HuH-7 (cell line): ENCODE data around the gene LCOR.

Experiments
- DNase-seq: peaks from one replicate; pipeline ENCODE4 v3.0.0; 2011; ENCODE audit warnings: low spot score

The LCOR gene

GRCh38 chr10:96890172-96890513 lies 58.0 kb downstream of the LCOR start:
- no peak for DNase-seq

GRCh38 chr10:96890580-96890979 lies 58.5 kb downstream of the LCOR start:
- no peak for DNase-seq

GRCh38 chr10:96891840-96892239 lies 59.7 kb downstream of the LCOR start:
- DNase-seq = no peak

GRCh38 chr10:96895662-96896424 lies 63.7 kb downstream of the LCOR start:
- DNase-seq = no peak

- DNase-seq = no peak
These were observed 64.9 kb downstream of the LCOR start for GRCh38 chr10:96896884-96897589.

GRCh38 chr10:96902117-96902516 lies 70.0 kb downstream of the LCOR start:
- no peak for DNase-seq

GRCh38 chr10:96902731-96903358 lies 70.7 kb downstream of the LCOR start:
- DNase-seq = no peak

GRCh38 chr10:96904648-96905047 lies 72.5 kb downstream of the LCOR start:
- no peak for DNase-seq

- peak; percentile 23 for DNase-seq
These were observed 74.8 kb downstream of the LCOR start for GRCh38 chr10:96906864-96907263.

- DNase-seq = peak; percentile 42
These were observed 78.6 kb downstream of the LCOR start for GRCh38 chr10:96910488-96911395.

- DNase-seq = no peak
These were observed 80.3 kb downstream of the LCOR start for GRCh38 chr10:96912405-96912804.

- DNase-seq = no peak
These were observed 81.8 kb downstream of the LCOR start for GRCh38 chr10:96913906-96914305.

- no peak for DNase-seq
These were observed 85.5 kb downstream of the LCOR start for GRCh38 chr10:96917628-96918027.

GRCh38 chr10:96918214-96919002 lies 86.3 kb downstream of the LCOR start:
- no peak for DNase-seq

- no peak for DNase-seq
These were observed 87.8 kb downstream of the LCOR start for GRCh38 chr10:96919785-96920430.

GRCh38 chr10:96921655-96922054 lies 89.6 kb downstream of the LCOR start:
- no peak for DNase-seq

GRCh38 chr10:96922978-96923948 lies 91.2 kb downstream of the LCOR start:
- DNase-seq = no peak

GRCh38 chr10:96924861-96925260 lies 92.8 kb downstream of the LCOR start:
- DNase-seq = no peak

- no peak for DNase-seq
These were observed 98.4 kb downstream of the LCOR start for GRCh38 chr10:96930469-96930868.

GRCh38 chr10:96935148-96935547 lies 103.0 kb downstream of the LCOR start:
- no peak for DNase-seq
